ENCODE data around the gene SUPT7L. TPM values are rescaled to one million over a fixed set of nuclear protein-coding genes. Genes with fewer than 3 reads are reported as not detected.
A peak's percentile ranks its signal among the peaks of the same experiment; 100 is the strongest.

The SUPT7L gene
- total RNA-seq, 1 experiment from 2014 or later = 42.4 TPM

GRCh38 chr2:27703638-27704341, 40.4 kb upstream of the SUPT7L start:
- no peaks in the 10 kb centered on the region for H3K36me3 Mint-ChIP-seq (ENCODE audit: insufficient read depth, unreplicated experiment)
- intact Hi-C loops (cut with micrococcal nuclease; ENCODE audit: unreplicated experiment) = loop anchor here (1.0 to 10.0 kb wide), 11 partner anchors 19 to 749 kb away; partner anchors contain the start of genes BABAM2, MRPL33 and RBKS
- Histone ChIP-seq H3K9me3 (no peaks in the 10 kb centered on the region), H3K4me1 (peaks cover 65% of the 10 kb centered on the region), H3K4me3 (ENCODE audit: low read depth, low read length) (no peak overlapping the region), H3K36me3 (ENCODE audit: control insufficient read depth, insufficient read depth, low read length) (no peaks in the 10 kb centered on the region), H3K27me3 (replicated peaks; ENCODE audit: control insufficient read depth, insufficient read depth, low read length) (no peaks in the 10 kb centered on the region)
- ChIA-PET CTCF (interaction anchor here (0.6 to 3.9 kb wide), 15 partner anchors 20 to 1048 kb away, joined by 3 to 29 read pairs (median 3); partner anchors contain the start of genes BABAM2, PPP1CB and RBKS), POLR2A (interaction anchor here (0.6 to 1.5 kb wide), 5 partner anchors 49 to 688 kb away, joined by 3 to 11 read pairs (median 7); partner anchors contain the start of genes BABAM2, MRPL33 and RBKS)
- peak; percentile 90 to 93 for DNase-seq
- peak; percentile 88 to 91 for TF ChIP-seq CTCF (IDR thresholded peaks at IDR 0.05; ENCODE audit: insufficient read depth in 1 of 2, low read depth in 1 of 2, low read length in 1 of 2, severe bottlenecking in 1 of 2, unreplicated experiment in 1 of 2)
- H3K4me3 Mint-ChIP-seq (ENCODE audit: unreplicated experiment) = peak overlapping the region; percentile 34
- BruUV-seq (replicated peaks) = no TSS peak
- no peaks in the 10 kb centered on the region for H3K27me3 Mint-ChIP-seq (ENCODE audit: insufficient read depth, unreplicated experiment)
- no peaks in the 10 kb centered on the region for H3K9me3 Mint-ChIP-seq (ENCODE audit: unreplicated experiment)
- H3K27ac Mint-ChIP-seq (ENCODE audit: unreplicated experiment) = peak overlapping the region; percentile 20
- H3K4me1 Mint-ChIP-seq (ENCODE audit: low read depth, unreplicated experiment) = peaks cover 48% of the 10 kb centered on the region

- Histone ChIP-seq H3K36me3 (ENCODE audit: control insufficient read depth, insufficient read depth, low read length) (no peaks in the 10 kb centered on the region; the same call in 1 of the 2 replicates), H3K4me1 (peaks cover 65% of the 10 kb centered on the region), H3K4me3 (ENCODE audit: low read depth, low read length) (no peak overlapping the region), H3K27me3 (replicated peaks; ENCODE audit: control insufficient read depth, insufficient read depth, low read length) (no peaks in the 10 kb centered on the region), H3K9me3 (no peaks in the 10 kb centered on the region)
- peak overlapping the region; percentile 20 for H3K27ac Mint-ChIP-seq (ENCODE audit: unreplicated experiment)
- CTCF ChIA-PET = interaction anchor here (1.0 kb wide), 1 partner anchor 21 kb away, joined by 3 read pairs; no protein-coding TSS in a partner anchor
- H3K4me1 Mint-ChIP-seq (ENCODE audit: low read depth, unreplicated experiment) = peaks cover 48% of the 10 kb centered on the region
- H3K4me3 Mint-ChIP-seq (ENCODE audit: unreplicated experiment) = peak overlapping the region; percentile 8
- peaks cover 4% of the 10 kb centered on the region for H3K36me3 Mint-ChIP-seq (ENCODE audit: insufficient read depth, unreplicated experiment)
- no TSS peak for BruUV-seq (replicated peaks)
- intact Hi-C loops (cut with micrococcal nuclease; ENCODE audit: unreplicated experiment) = loop anchor here (1.0 to 10.0 kb wide), 9 partner anchors 19 to 716 kb away; partner anchors contain the start of genes BABAM2, MRPL33 and RBKS
- TF ChIP-seq CTCF (IDR thresholded peaks at IDR 0.05; ENCODE audit: insufficient read depth in 1 of 2, low read depth in 1 of 2, low read length in 1 of 2, severe bottlenecking in 1 of 2, unreplicated experiment in 1 of 2) = no peak
- no peaks in the 10 kb centered on the region for H3K9me3 Mint-ChIP-seq (ENCODE audit: unreplicated experiment)
- POLR2A ChIA-PET = interaction anchor here (1.0 kb wide), 1 partner anchor 50 kb away, joined by 3 read pairs; no protein-coding TSS in a partner anchor
- DNase-seq = peak; percentile 62 to 81
- no peaks in the 10 kb centered on the region for H3K27me3 Mint-ChIP-seq (ENCODE audit: insufficient read depth, unreplicated experiment)
Measured at GRCh38 chr2:27702302-27702701, 38.9 kb upstream of the SUPT7L start.

- ChIA-PET CTCF (interaction anchor here (1.0 kb wide), 1 partner anchor 21 kb away, joined by 3 read pairs; no protein-coding TSS in a partner anchor), POLR2A (interaction anchor here (1.0 kb wide), 1 partner anchor 51 kb away, joined by 3 read pairs; no protein-coding TSS in a partner anchor)
Measured at GRCh38 chr2:27701676-27702075, 38.3 kb upstream of the SUPT7L start.

More at GRCh38 chr2:27701676-27702075, 38.3 kb upstream of the SUPT7L start:
- no peaks in the 10 kb centered on the region for H3K9me3 Mint-ChIP-seq (ENCODE audit: unreplicated experiment)
- H3K36me3 Mint-ChIP-seq (ENCODE audit: insufficient read depth, unreplicated experiment) = peaks cover 4% of the 10 kb centered on the region
- Histone ChIP-seq H3K4me1 (peaks cover 61% of the 10 kb centered on the region), H3K4me3 (ENCODE audit: low read depth, low read length) (no peak overlapping the region), H3K9me3 (no peaks in the 10 kb centered on the region), H3K36me3 (ENCODE audit: control insufficient read depth, insufficient read depth, low read length) (no peaks in the 10 kb centered on the region; the same call in 1 of the 2 replicates), H3K27me3 (replicated peaks; ENCODE audit: control insufficient read depth, insufficient read depth, low read length) (no peaks in the 10 kb centered on the region)
- peak in 1 of 2 experiments; percentile 62 for DNase-seq
- intact Hi-C loops (cut with micrococcal nuclease; ENCODE audit: unreplicated experiment) = loop anchor here (1.0 to 10.0 kb wide), 9 partner anchors 18 to 717 kb away; partner anchors contain the start of genes BABAM2, MRPL33 and RBKS
- BruUV-seq (replicated peaks) = no TSS peak
- H3K4me3 Mint-ChIP-seq (ENCODE audit: unreplicated experiment) = no peak overlapping the region
- no peak for TF ChIP-seq CTCF (IDR thresholded peaks at IDR 0.05; ENCODE audit: insufficient read depth in 1 of 2, low read depth in 1 of 2, low read length in 1 of 2, severe bottlenecking in 1 of 2, unreplicated experiment in 1 of 2)
- peak overlapping the region; percentile 20 for H3K27ac Mint-ChIP-seq (ENCODE audit: unreplicated experiment)
- H3K4me1 Mint-ChIP-seq (ENCODE audit: low read depth, unreplicated experiment) = peaks cover 49% of the 10 kb centered on the region
- H3K27me3 Mint-ChIP-seq (ENCODE audit: insufficient read depth, unreplicated experiment) = no peaks in the 10 kb centered on the region

Measured in Caco-2 (cell line).